Liver (tissue), 9 donors: ENCODE measurements around the gene SRGAP3. TPM values are rescaled to one million over a fixed set of nuclear protein-coding genes. Genes with fewer than 3 reads are reported as not detected.

Experiments used
- DNase-seq: peaks from one replicate; pipeline ENCODE4 v3.0.0-alpha.2; 2017; ENCODE audit warnings: low spot score
- H3K27ac ChIP-seq, 2 donors: one replicate each; pipeline ENCODE4 v1.7.0; 2013; ENCODE audit warnings: inconsistent platforms in 2 of 2, low read length in 2 of 2, control low read depth in 1 of 2, low read depth in 1 of 2, mild to moderate bottlenecking in 1 of 2
- H3K27me3 ChIP-seq, 4 donors: one replicate each; pipeline versions ENCODE4 v1.6.1 to v1.7.0; 2013; ENCODE audit warnings: low read length in 3 of 4, inconsistent platforms in 1 of 4, mild to moderate bottlenecking in 1 of 4, moderate library complexity in 1 of 4; ENCODE audit not compliant: control insufficient read depth in 4 of 4, insufficient read depth in 4 of 4
- H3K36me3 ChIP-seq, 4 donors: one replicate each; pipeline versions ENCODE4 v1.6.1 to v1.7.0; 2013; ENCODE audit warnings: low read length in 3 of 4, mild to moderate bottlenecking in 3 of 4, low read depth in 1 of 4, moderate library complexity in 1 of 4; ENCODE audit not compliant: control insufficient read depth in 4 of 4, insufficient read depth in 3 of 4
- H3K4me1 ChIP-seq, 4 donors: one replicate each; pipeline versions ENCODE4 v1.6.1 to v1.7.0; 2013; ENCODE audit warnings: low read length in 3 of 4, mild to moderate bottlenecking in 3 of 4, moderate library complexity in 1 of 4; ENCODE audit not compliant: control insufficient read depth in 4 of 4, insufficient read depth in 4 of 4
- H3K4me3 ChIP-seq, 3 donors: one replicate each; pipeline versions ENCODE4 v1.6.1 to v1.7.0; 2013; ENCODE audit warnings: low read length in 3 of 3, control low read depth in 1 of 3, low read depth in 1 of 3, mild to moderate bottlenecking in 1 of 3
- H3K9ac ChIP-seq, 2 donors: one replicate each; pipeline ENCODE4 v1.7.0; 2013; ENCODE audit warnings: low read length in 2 of 2, mild to moderate bottlenecking in 2 of 2, moderate library complexity in 2 of 2, control low read depth in 1 of 2, low read depth in 1 of 2
- H3K9me3 ChIP-seq, 4 donors: one replicate each; pipeline versions ENCODE4 v1.6.1 to v1.7.0; 2013; ENCODE audit warnings: low read length in 3 of 4; ENCODE audit not compliant: control insufficient read depth in 4 of 4
- ATF3 ChIP-seq: IDR thresholded peaks from 2 replicates; pipeline ENCODE4 v1.6.1; 2016; ENCODE audit warnings: antibody characterized with exemption
- CTCF ChIP-seq: fragments of 150-350 bp; IDR thresholded peaks from 2 replicates; pipeline ENCODE4 v1.5.1; 2017; ENCODE audit warnings: improper control_type of control experiment, low read depth, low read length; ENCODE audit not compliant: missing input control
- EGR1 ChIP-seq, 2 donors: IDR thresholded peaks; 2 replicates each; pipeline ENCODE4 v1.6.1; 2016 to 2018; ENCODE audit warnings: antibody characterized with exemption in 2 of 2, low read depth in 2 of 2
- FOXA1 ChIP-seq: IDR thresholded peaks from 2 replicates; pipeline ENCODE4 v1.6.1; 2016; ENCODE audit warnings: antibody characterized with exemption
- FOXA2 ChIP-seq: IDR thresholded peaks from 2 replicates; pipeline ENCODE4 v1.6.1; 2016; ENCODE audit warnings: antibody characterized with exemption
- GABPA ChIP-seq, 2 donors: IDR thresholded peaks in 1 of 2; conservative IDR thresholded peaks in 1 of 2; 2 replicates each; pipeline ENCODE4 v1.6.1; 2016; ENCODE audit warnings: antibody characterized with exemption in 2 of 2, mild to moderate bottlenecking in 1 of 2, moderate library complexity in 1 of 2
- HNF4A ChIP-seq, 2 donors: conservative IDR thresholded peaks; 2 replicates each; pipeline ENCODE4 v1.6.1; 2016; ENCODE audit warnings: antibody characterized with exemption in 2 of 2, mild to moderate bottlenecking in 2 of 2
- HNF4G ChIP-seq: IDR thresholded peaks from 2 replicates; pipeline ENCODE4 v1.6.1; 2016; ENCODE audit warnings: antibody characterized with exemption
- JUND ChIP-seq, 2 donors: IDR thresholded peaks; 2 replicates each; pipeline ENCODE4 v1.6.1; 2016; ENCODE audit warnings: antibody characterized with exemption in 2 of 2
- MAX ChIP-seq: IDR thresholded peaks from 2 replicates; pipeline ENCODE4 v1.6.1; 2016; ENCODE audit warnings: antibody characterized with exemption
- NR2F2 ChIP-seq: IDR thresholded peaks from 2 replicates; pipeline ENCODE4 v1.6.1; 2016; ENCODE audit warnings: antibody characterized with exemption
- RAD21 ChIP-seq, 2 donors: IDR thresholded peaks; 2 replicates each; pipeline ENCODE4 v1.6.1; 2016; ENCODE audit warnings: antibody characterized with exemption in 2 of 2, mild to moderate bottlenecking in 2 of 2
- REST ChIP-seq: IDR thresholded peaks from 2 replicates; pipeline ENCODE4 v1.6.1; 2016; ENCODE audit warnings: antibody characterized with exemption, mild to moderate bottlenecking
- RXRA ChIP-seq, 2 donors: IDR thresholded peaks; 2 replicates each; pipeline ENCODE4 v1.6.1; 2017 to 2018; ENCODE audit warnings: antibody characterized with exemption in 2 of 2, mild to moderate bottlenecking in 1 of 2
- SP1 ChIP-seq: IDR thresholded peaks from 2 replicates; pipeline ENCODE4 v1.6.1; 2018; ENCODE audit warnings: antibody characterized with exemption, mild to moderate bottlenecking
- TAF1 ChIP-seq: conservative IDR thresholded peaks from 2 replicates; pipeline ENCODE4 v1.6.1; 2016; ENCODE audit warnings: antibody characterized with exemption, mild to moderate bottlenecking
- YY1 ChIP-seq: IDR thresholded peaks from 2 replicates; pipeline ENCODE4 v1.6.1; 2016; ENCODE audit warnings: antibody characterized with exemption, mild to moderate bottlenecking
- ZBTB33 ChIP-seq: IDR thresholded peaks from 2 replicates; pipeline ENCODE4 v1.6.1; 2016; ENCODE audit warnings: antibody characterized with exemption
- WGBS: extraction: QIAGEN DNeasy Blood & Tissue Kit; methylation state at CpG from one replicate; pipeline ENCODE4 v1.1.7; 2013; 5-methylcytosine and 5-hydroxymethylcytosine counted together
- polyA plus RNA-seq, 2 donors: library from polyadenylated mRNA; stranded (reverse) in 1 of 2; unstranded in 1 of 2; fragments of 200-250 nt in 1 of 2; fragments of >200 nt in 1 of 2; fragmentation: Nextera tagmentation in 1 of 2; extraction: Ambion mirVana in 1 of 2; gene quantifications; one replicate each; pipeline versions ENCODE4 v1.2.1 to v1.2.3, GENCODE V29; 2013 to 2015
- total RNA-seq, 2 donors: library from RNA; depleted of rRNA; stranded (reverse); fragments of >200 nt; gene quantifications; one replicate each; pipeline ENCODE4 v1.2.3, GENCODE V29; 2014
- donor health status: healthy.
- donor health status: healthy.
- donor health status: healthy.
- donor health status: healthy.
- donor health status: healthy.

The SRGAP3 gene
- total and polyA plus RNA-seq, 4 donors: 0.61 to 4.2 (median 1.6) TPM

- Histone ChIP-seq H3K9ac (no peak overlapping the region), H3K36me3 (no peaks in the 10 kb centered on the region), H3K9me3 (no peaks in the 10 kb centered on the region), H3K27me3 (no peaks in the 10 kb centered on the region), H3K27ac (no peak overlapping the region), H3K4me3 (no peak overlapping the region), H3K4me1 (no peaks in the 10 kb centered on the region)
- TF ChIP-seq RAD21 (IDR thresholded peaks at IDR 0.05) (no peak), HNF4A (conservative IDR thresholded peaks at IDR 0.05) (no peak), ATF3 (no peak)
- no peak for DNase-seq
- 88% methylated on average over 2 of the region's 2 CpGs for WGBS
Measured at GRCh38 chr3:8996216-8996615, 253.2 kb downstream of the SRGAP3 start.

- Histone ChIP-seq H3K9ac (no peak overlapping the region), H3K4me3 (no peak overlapping the region), H3K4me1 (no peaks in the 10 kb centered on the region), H3K9me3 (no peaks in the 10 kb centered on the region), H3K27ac (no peak overlapping the region), H3K36me3 (no peaks in the 10 kb centered on the region), H3K27me3 (no peaks in the 10 kb centered on the region)
- 95% methylated on average over 15 of the region's 15 CpGs for WGBS
- no peak for DNase-seq
- TF ChIP-seq JUND (IDR thresholded peaks at IDR 0.05) (no peak), CTCF (no peak), REST (no peak), GABPA (IDR thresholded peaks at IDR 0.05 in 1 of 2, conservative IDR thresholded peaks at IDR 0.05 in 1 of 2) (no peak), EGR1 (IDR thresholded peaks at IDR 0.05; ENCODE audit: low read depth in 2 of 2) (no peak), MAX (no peak), RAD21 (IDR thresholded peaks at IDR 0.05) (no peak), FOXA2 (no peak), SP1 (no peak), RXRA (IDR thresholded peaks at IDR 0.05) (no peak), ZBTB33 (no peak), HNF4G (no peak), TAF1 (no peak), FOXA1 (no peak), ATF3 (no peak), YY1 (no peak), HNF4A (conservative IDR thresholded peaks at IDR 0.05) (no peak), NR2F2 (no peak)
Measured at GRCh38 chr3:8994226-8994625, 255.2 kb downstream of the SRGAP3 start.
